Smooth muscle cell (in vitro differentiated cells): ENCODE data around the gene SETD1A. TPM values are rescaled to one million over a fixed set of nuclear protein-coding genes. Genes with fewer than 3 reads are reported as not detected.

ENCODE experiments used
- DNase-seq: peaks from one replicate; lab custom pipeline; 2025; ENCODE audit not compliant: unreplicated experiment; lab: John Stamatoyannopoulos, UW
- H2AFZ ChIP-seq: fragments of 200-600 bp; sonication (generic); 2 replicates; pipeline ENCODE4 v1.6.0; 2016; ENCODE audit warnings: antibody characterized with exemption, low read depth, mild to moderate bottlenecking
- H3F3A ChIP-seq: fragments of 200-600 bp; sonication (generic); 2 replicates; pipeline ENCODE4 v1.6.0; 2017; ENCODE audit warnings: antibody characterized with exemption, low read depth
- H3K27ac ChIP-seq: fragments of 200-600 bp; sonication (generic); 2 replicates; pipeline ENCODE4 v1.5.1; 2016; ENCODE audit warnings: low read depth, mild to moderate bottlenecking
- H3K27me3 ChIP-seq: fragments of 200-600 bp; sonication (generic); 2 replicates; pipeline ENCODE4 v1.6.1; 2016; ENCODE audit warnings: low read depth, mild to moderate bottlenecking
- H3K36me3 ChIP-seq: fragments of 200-600 bp; sonication (generic); 2 replicates; pipeline ENCODE4 v1.5.1; 2016; ENCODE audit warnings: low read depth
- H3K4me1 ChIP-seq: fragments of 200-600 bp; sonication (generic); 2 replicates; pipeline ENCODE4 v1.5.1; 2016; ENCODE audit warnings: low read depth
- H3K4me2 ChIP-seq: fragments of 200-600 bp; sonication (generic); 2 replicates; pipeline ENCODE4 v1.6.0; 2016; ENCODE audit warnings: mild to moderate bottlenecking
- H3K4me3 ChIP-seq: fragments of 200-600 bp; sonication (generic); 2 replicates; pipeline ENCODE4 v1.5.1; 2016; ENCODE audit warnings: mild to moderate bottlenecking
- H3K79me2 ChIP-seq: fragments of 200-600 bp; sonication (generic); 2 replicates; pipeline ENCODE4 v1.6.0; 2016; ENCODE audit warnings: low read depth, mild to moderate bottlenecking
- H3K9ac ChIP-seq: fragments of 200-600 bp; sonication (generic); 2 replicates; pipeline ENCODE4 v1.6.0; 2016; ENCODE audit warnings: low read depth
- H3K9me3 ChIP-seq: fragments of 200-600 bp; sonication (generic); replicated peaks from 2 replicates; pipeline ENCODE4 v1.5.1; 2016; ENCODE audit warnings: low read depth
- H4K20me1 ChIP-seq: fragments of 200-600 bp; sonication (generic); 2 replicates; pipeline ENCODE4 v1.6.0; 2016; ENCODE audit warnings: low read depth
- CTCF ChIP-seq: fragments of 200-600 bp; sonication (generic); IDR thresholded peaks from 2 replicates; pipeline ENCODE4 v1.5.1; 2017; ENCODE audit warnings: borderline replicate concordance, mild to moderate bottlenecking, antibody characterized with exemption; ENCODE audit not compliant: insufficient read depth, poor library complexity, severe bottlenecking
- WGBS: methylation state at CpG from one replicate; pipeline ENCODE4 v1.1.7; 2016; ENCODE audit warnings: low lambda C conversion rate; 5-methylcytosine and 5-hydroxymethylcytosine counted together
- polyA plus RNA-seq: library from polyadenylated mRNA; unstranded; fragments of >200 nt; fragmentation: Nextera tagmentation; extraction: Ambion mirVana; gene quantifications from 2 replicates; pipeline ENCODE4 v1.2.1, GENCODE V29; 2016
- total RNA-seq: library from RNA; depleted of rRNA; stranded (reverse); fragments of >200 nt; gene quantifications from 2 replicates; pipeline ENCODE4 v1.2.3, GENCODE V29; 2014

SETD1A gene
- total and polyA plus RNA-seq, 2 experiments from 2014 or later = 1.2 to 2.9 TPM

- Histone ChIP-seq H3K79me2 (peaks cover 11% of the 10 kb centered on the region), H3K9ac (no peak overlapping the region), H3F3A (peaks cover 10% of the 10 kb centered on the region), H3K36me3 (no peaks in the 10 kb centered on the region), H3K27ac (no peak overlapping the region), H3K4me1 (peaks cover 15% of the 10 kb centered on the region), H3K4me3 (no peak overlapping the region), H3K27me3 (no peaks in the 10 kb centered on the region), H4K20me1 (peaks cover 34% of the 10 kb centered on the region), H3K9me3 (no peaks in the 10 kb centered on the region), H2AFZ (no peak overlapping the region), H3K4me2 (no peak overlapping the region)
- TF ChIP-seq CTCF = no peak
- no peak for DNase-seq
- 96% methylated on average over 8 of the region's 8 CpGs for WGBS
Measured at GRCh38 chr16:30954993-30955392, 2.6 kb upstream of the SETD1A start.

- Histone ChIP-seq H2AFZ (peak overlapping the region; percentile 84), H3K4me1 (peaks cover 6% of the 10 kb centered on the region), H3K36me3 (no peaks in the 10 kb centered on the region), H3K4me2 (peak overlapping the region; percentile 88), H3K4me3 (peak overlapping the region; percentile 99), H3K27ac (peak overlapping the region; percentile 100), H3F3A (peaks cover 8% of the 10 kb centered on the region), H3K9me3 (no peaks in the 10 kb centered on the region), H3K27me3 (no peaks in the 10 kb centered on the region), H4K20me1 (peaks cover 22% of the 10 kb centered on the region), H3K9ac (peak overlapping the region; percentile 100), H3K79me2 (peaks cover 11% of the 10 kb centered on the region)
- whole genome bisulfite sequencing = 34% methylated on average over 40 of the region's 42 CpGs
- DNase-seq = peak; percentile 78
- peak; percentile 11 for TF ChIP-seq CTCF
Measured at GRCh38 chr16:30956601-30957455, 726 bp upstream of the SETD1A start.

DNA sequence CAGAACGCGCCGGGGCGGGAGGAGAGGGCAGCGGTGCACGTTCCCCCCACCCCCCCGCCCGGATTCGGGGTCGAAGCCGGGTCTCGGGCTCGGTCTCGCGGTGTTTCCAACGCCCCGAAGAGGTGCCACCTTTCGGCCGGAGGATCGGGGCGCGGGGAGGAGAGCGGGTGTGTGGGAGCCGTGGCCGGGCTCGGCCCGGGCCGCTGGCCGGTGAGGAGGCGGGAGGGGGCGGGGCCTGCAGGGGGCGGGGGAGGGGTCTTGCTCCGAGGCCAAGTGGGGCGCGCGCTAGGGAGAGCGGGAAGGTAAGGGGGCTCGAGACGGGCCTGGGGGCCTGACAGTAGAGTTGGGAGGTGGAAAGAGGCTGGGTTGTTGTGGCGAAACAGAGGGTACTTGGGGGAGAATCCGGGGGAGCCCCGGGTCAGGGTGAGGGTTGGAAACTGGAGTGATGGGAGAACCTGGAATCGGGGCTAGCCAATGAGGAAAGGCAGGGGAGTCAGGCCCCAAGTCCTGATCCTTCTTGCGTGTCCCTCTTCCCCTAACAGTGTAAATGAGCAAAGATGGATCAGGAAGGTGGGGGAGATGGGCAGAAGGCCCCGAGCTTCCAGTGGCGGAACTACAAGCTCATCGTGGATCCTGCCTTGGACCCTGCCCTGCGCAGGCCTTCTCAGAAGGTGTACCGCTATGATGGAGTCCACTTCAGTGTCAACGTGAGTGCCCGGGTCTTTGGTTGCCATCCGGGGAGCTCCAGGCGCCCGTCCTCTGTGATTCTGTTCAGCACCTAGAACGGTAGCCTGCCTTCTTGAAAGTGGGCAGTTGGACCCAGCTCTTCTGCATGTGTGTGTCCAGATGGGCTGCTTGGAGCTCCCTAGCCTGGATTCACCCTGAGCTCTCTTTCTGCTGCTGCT lies 873 bp downstream of the SETD1A start:
- TF ChIP-seq CTCF = no peak
- DNase-seq = peak; percentile 71
- Histone ChIP-seq H3K9ac (peak overlapping the region; percentile 100), H3K4me2 (peak overlapping the region; percentile 88), H3K79me2 (peaks cover 11% of the 10 kb centered on the region), H3K36me3 (no peaks in the 10 kb centered on the region), H4K20me1 (peaks cover 15% of the 10 kb centered on the region), H3K27ac (peak overlapping the region; percentile 100), H3K4me3 (peak overlapping the region; percentile 99), H3K9me3 (no peaks in the 10 kb centered on the region), H2AFZ (no peak overlapping the region), H3K27me3 (no peaks in the 10 kb centered on the region), H3K4me1 (peaks cover 6% of the 10 kb centered on the region), H3F3A (peaks cover 8% of the 10 kb centered on the region)
- WGBS = 62% methylated on average over 16 of the region's 55 CpGs
